ENCODE data around the gene OR8B12. TPM values are rescaled to one million over a fixed set of nuclear protein-coding genes. Genes with fewer than 3 reads are reported as not detected.

OR8B12 gene
- polyA plus RNA-seq, 3 donors, result not detected

DNA sequence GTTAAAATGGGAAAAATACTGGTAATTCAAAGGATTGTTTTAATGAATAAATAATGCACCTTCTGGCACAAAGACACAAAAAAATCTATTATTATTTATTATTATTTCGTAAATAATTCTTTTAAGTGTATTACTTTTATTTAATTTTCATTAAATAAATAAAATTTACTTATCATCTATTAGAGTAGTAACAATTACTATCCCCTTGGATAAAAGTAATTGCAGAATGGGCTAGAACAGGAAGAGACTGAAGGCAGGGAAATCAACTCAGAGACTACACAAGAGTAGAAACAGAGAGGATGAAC, 23.0 kb downstream of the OR8B12 start:
- Histone ChIP-seq H3K27ac (ENCODE audit: low read depth in 1 of 2, low read length in 2 of 2) (no peak overlapping the region), H4K20me1 (ENCODE audit: insufficient read depth, low read length) (no peaks in the 10 kb centered on the region), H2AFZ (ENCODE audit: insufficient read depth, low read depth, low read length, poor library complexity, severe bottlenecking) (no peak overlapping the region), H3K4me2 (replicated peaks; ENCODE audit: extremely low read depth, low read length, poor library complexity, severe bottlenecking) (no peak overlapping the region), H3K9me3 (replicated peaks in 1 of 2; ENCODE audit: control insufficient read depth in 1 of 2, insufficient read depth in 1 of 2, low read length in 2 of 2) (no peaks in the 10 kb centered on the region), H3K27me3 (ENCODE audit: control insufficient read depth in 2 of 2, insufficient read depth in 2 of 2, low read length in 2 of 2) (no peaks in the 10 kb centered on the region), H3K4me3 (replicated peaks in 1 of 3; ENCODE audit: low read depth in 2 of 3, low read length in 3 of 3) (no peak overlapping the region), H3K4me1 (ENCODE audit: control insufficient read depth in 1 of 2, insufficient read depth in 2 of 2, low read length in 2 of 2) (no peaks in the 10 kb centered on the region), H3K9ac (ENCODE audit: insufficient read depth, low read length, poor library complexity, severe bottlenecking) (no peak overlapping the region), H3K36me3 (replicated peaks in 1 of 2; ENCODE audit: control insufficient read depth in 1 of 2, insufficient read depth in 2 of 2, low read length in 2 of 2) (no peaks in the 10 kb centered on the region), H3K79me2 (ENCODE audit: insufficient read depth, low read length) (no peaks in the 10 kb centered on the region)
- H3K27me3 Mint-ChIP-seq (ENCODE audit: low read depth in 3 of 3), result peaks cover 2 to 6% (median 3%) of the 10 kb centered on the region in 3 donors
- no peaks in the 10 kb centered on the region for H3K36me3 Mint-ChIP-seq
- DNase-seq, result no peak
- H3K27ac Mint-ChIP-seq, result no peak overlapping the region
- no CpG with 5 or more reads among the region's 1 CpG for WGBS (ENCODE audit: insufficient coverage)
- peaks cover 2% of the 10 kb centered on the region for H3K4me1 Mint-ChIP-seq
- no peak for TF ChIP-seq CTCF (IDR thresholded peaks at IDR 0.05)
- H3K4me3 Mint-ChIP-seq, result no peak overlapping the region
- H3K9me3 Mint-ChIP-seq, result no peaks in the 10 kb centered on the region
- intact Hi-C loops (cut with micrococcal nuclease), result no loop called here

DNA sequence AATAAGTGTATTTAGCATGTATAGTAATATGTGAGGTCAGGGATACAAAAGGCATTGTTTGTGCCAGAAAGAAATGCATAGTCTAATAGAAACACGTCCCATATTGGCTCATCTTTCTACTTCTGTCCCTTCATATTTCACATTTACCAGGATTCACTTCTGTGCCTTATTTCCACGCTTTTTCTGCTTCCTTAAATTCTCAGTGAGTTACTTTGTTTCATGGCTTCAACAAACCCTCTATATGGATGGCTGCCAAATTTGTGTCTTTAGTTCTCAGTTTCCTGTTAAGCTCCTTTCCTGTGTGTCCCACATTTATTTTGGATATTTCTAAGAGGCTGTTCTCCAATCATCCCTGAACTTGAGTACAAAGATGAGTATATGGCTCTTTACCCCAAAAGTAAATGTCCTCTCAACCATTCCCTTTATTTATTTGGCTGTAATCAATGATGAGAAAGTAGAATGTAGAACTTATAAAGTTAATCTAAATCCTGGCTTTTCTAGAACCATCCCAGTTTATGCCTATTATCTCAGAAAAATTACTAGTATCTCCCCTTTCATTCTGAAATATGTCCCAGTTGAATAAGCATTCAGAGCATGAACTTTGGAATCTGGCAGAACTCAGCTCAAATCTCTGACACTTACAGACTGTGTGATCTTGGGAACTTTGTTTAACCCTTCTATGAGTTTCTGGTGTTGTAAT, 23.5 kb downstream of the OR8B12 start:
- Histone ChIP-seq H3K9ac (ENCODE audit: insufficient read depth, low read length, poor library complexity, severe bottlenecking) (no peak overlapping the region), H3K4me3 (replicated peaks in 1 of 3; ENCODE audit: low read depth in 2 of 3, low read length in 3 of 3) (no peak overlapping the region), H2AFZ (ENCODE audit: insufficient read depth, low read depth, low read length, poor library complexity, severe bottlenecking) (no peak overlapping the region), H3K27me3 (ENCODE audit: control insufficient read depth in 2 of 2, insufficient read depth in 2 of 2, low read length in 2 of 2) (no peaks in the 10 kb centered on the region), H3K4me1 (ENCODE audit: control insufficient read depth in 1 of 2, insufficient read depth in 2 of 2, low read length in 2 of 2) (peaks cover 0 to 1% of the 10 kb centered on the region in 2 donors), H3K79me2 (ENCODE audit: insufficient read depth, low read length) (no peaks in the 10 kb centered on the region), H3K36me3 (replicated peaks in 1 of 2; ENCODE audit: control insufficient read depth in 1 of 2, insufficient read depth in 2 of 2, low read length in 2 of 2) (no peaks in the 10 kb centered on the region), H4K20me1 (ENCODE audit: insufficient read depth, low read length) (no peaks in the 10 kb centered on the region), H3K27ac (ENCODE audit: low read depth in 1 of 2, low read length in 2 of 2) (no peak overlapping the region), H3K4me2 (replicated peaks; ENCODE audit: extremely low read depth, low read length, poor library complexity, severe bottlenecking) (no peak overlapping the region), H3K9me3 (replicated peaks in 1 of 2; ENCODE audit: control insufficient read depth in 1 of 2, insufficient read depth in 1 of 2, low read length in 2 of 2) (no peaks in the 10 kb centered on the region)
- H3K4me3 Mint-ChIP-seq, result no peak overlapping the region
- H3K4me1 Mint-ChIP-seq, result peaks cover 2% of the 10 kb centered on the region
- intact Hi-C loops (cut with micrococcal nuclease), result no loop called here
- H3K9me3 Mint-ChIP-seq, result no peaks in the 10 kb centered on the region
- DNase-seq, result no peak
- H3K27me3 Mint-ChIP-seq (ENCODE audit: low read depth in 3 of 3), result peaks cover 2 to 6% (median 3%) of the 10 kb centered on the region in 3 donors
- no peak overlapping the region for H3K27ac Mint-ChIP-seq
- WGBS (ENCODE audit: insufficient coverage), result 63% methylated on average over 1 of the region's 2 CpGs
- TF ChIP-seq CTCF (IDR thresholded peaks at IDR 0.05), result no peak
- H3K36me3 Mint-ChIP-seq, result no peaks in the 10 kb centered on the region

Measured in CD14-positive monocyte (primary cell).